ENCODE data around the gene ANKRD6.

- TF ChIP-seq CTCF (IDR thresholded peaks at IDR 0.05) (no peak), POLR2A (IDR thresholded peaks at IDR 0.05) (no peak)
Measured at GRCh38 chr6:89462503-89462902, 29.6 kb downstream of the ANKRD6 start.
